ENCODE results near the gene FREM3. TPM values are rescaled to one million over a fixed set of nuclear protein-coding genes. Genes with fewer than 3 reads are reported as not detected.
A peak's percentile ranks its signal among the peaks of the same experiment; 100 is the strongest.

The FREM3 gene
- total RNA-seq, 2 donors from 2014 or later: not detected

DNA sequence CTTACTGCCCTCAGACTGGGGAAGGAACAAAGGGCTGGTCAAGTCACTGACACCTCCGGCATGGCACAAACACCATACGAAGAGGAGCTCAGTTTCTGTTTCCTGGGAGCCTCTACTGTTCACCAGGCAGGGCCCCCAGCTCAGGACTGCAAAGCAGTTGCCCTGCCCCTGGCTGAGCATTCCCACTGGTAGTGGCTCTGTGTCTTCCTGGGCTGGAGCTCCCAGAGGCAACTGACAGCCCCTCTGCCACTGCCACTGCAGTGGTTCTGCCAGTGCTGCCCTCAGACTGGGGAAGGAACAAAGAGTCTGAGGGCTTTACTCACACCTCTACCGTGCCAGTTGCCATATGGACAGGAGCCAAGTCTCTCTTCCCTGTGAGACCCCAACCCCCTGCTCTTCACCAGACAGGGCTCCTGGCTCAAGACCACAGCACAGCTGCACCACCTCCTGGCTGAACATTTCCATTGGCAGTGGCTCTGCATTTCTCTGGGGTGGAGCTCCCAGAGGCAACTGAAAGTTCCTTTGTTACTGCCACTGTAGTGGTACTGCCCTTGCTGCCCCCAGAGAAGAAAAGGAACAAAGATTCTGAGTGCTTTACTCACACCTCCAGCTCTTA, 119.0 kb downstream of the FREM3 start:
- no peak overlapping the region for H3K27ac Mint-ChIP-seq
- H3K9me3 Mint-ChIP-seq: peaks cover 9% of the 10 kb centered on the region
- H3K27me3 Mint-ChIP-seq: no peaks in the 10 kb centered on the region
- no peaks in the 10 kb centered on the region for H3K4me1 Mint-ChIP-seq
- H3K36me3 Mint-ChIP-seq (ENCODE audit: low read depth): peaks cover 22% of the 10 kb centered on the region
- no peak overlapping the region for H3K4me3 Mint-ChIP-seq
- no peak for ATAC-seq (replicated peaks)

DNA sequence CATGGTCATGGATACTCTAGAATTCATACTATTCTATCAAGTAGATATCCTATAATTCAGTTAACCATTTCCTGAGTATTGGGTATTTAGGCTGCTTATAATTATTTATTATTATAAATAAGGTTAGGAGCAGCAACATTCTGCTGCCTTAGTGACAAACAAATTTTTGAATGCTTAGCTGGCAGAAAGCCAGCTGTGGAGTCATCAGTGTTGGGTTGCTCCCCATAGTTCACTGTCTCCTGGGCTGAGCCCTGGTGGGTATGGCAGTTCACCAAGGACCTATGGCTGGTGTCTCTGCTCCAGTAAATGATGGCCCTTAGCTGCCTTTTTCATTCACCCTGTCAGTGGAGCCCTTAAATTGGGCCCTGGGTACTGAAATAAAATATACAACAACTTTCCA, 125.1 kb downstream of the FREM3 start:
- no peaks in the 10 kb centered on the region for H3K27me3 Mint-ChIP-seq
- H3K27ac Mint-ChIP-seq: no peak overlapping the region
- no peak overlapping the region for H3K4me3 Mint-ChIP-seq
- H3K9me3 Mint-ChIP-seq: no peaks in the 10 kb centered on the region
- no peaks in the 10 kb centered on the region for H3K4me1 Mint-ChIP-seq
- no peak for ATAC-seq (replicated peaks)
- H3K36me3 Mint-ChIP-seq (ENCODE audit: low read depth): peaks cover 53% of the 10 kb centered on the region

DNA sequence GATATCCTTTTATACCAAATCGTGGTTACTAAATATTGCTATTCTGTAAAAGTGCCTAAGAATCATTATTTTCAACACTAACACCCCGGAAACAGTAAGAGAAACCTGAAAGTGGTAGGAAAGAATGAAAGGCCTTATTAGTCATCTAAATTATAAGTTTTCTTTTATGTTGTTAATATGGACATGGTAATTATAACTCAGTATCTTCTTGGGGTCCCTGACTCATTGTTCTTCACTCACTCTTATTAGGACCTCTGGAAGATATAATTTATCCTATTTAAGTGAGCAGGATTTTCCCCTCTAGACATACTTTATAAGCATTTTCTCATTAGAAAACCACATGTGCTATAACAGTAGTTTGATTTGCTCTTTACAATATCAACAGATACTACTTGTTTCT, 136.0 kb downstream of the FREM3 start:
- no peak overlapping the region for H3K4me3 Mint-ChIP-seq

DNA sequence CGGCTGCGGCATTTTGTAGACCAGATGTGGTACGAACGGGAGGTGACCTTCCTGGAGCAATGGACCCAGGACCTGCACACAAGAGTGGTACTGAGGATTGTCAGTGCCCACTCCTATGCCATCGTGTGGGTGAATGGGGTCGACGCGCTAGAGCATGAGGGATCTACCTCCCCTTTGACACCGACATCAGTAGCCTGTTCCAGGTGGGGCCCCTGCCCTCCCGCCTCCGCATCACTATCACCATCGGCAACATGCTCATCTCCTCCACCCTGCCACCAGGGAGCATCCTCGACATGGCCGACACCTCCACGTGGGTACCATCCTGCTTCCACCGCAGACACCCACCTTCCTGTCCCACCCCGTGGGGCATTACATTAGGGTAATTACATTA, 140.7 kb downstream of the FREM3 start:
- ATAC-seq (replicated peaks): peak; percentile 33
- Mint-ChIP-seq H3K9me3 (no peaks in the 10 kb centered on the region), H3K4me1 (peaks cover 26% of the 10 kb centered on the region), H3K27me3 (no peaks in the 10 kb centered on the region), H3K36me3 (ENCODE audit: low read depth) (peaks cover 11% of the 10 kb centered on the region), H3K27ac (peak overlapping the region; percentile 95), H3K4me3 (peak overlapping the region; percentile 93)

More for the DNA sequence above, 136.0 kb downstream of the FREM3 start:
- peak; percentile 55 for ATAC-seq (replicated peaks)
- H3K9me3 Mint-ChIP-seq: no peaks in the 10 kb centered on the region
- no peaks in the 10 kb centered on the region for H3K27me3 Mint-ChIP-seq
- H3K4me1 Mint-ChIP-seq: peaks cover 17% of the 10 kb centered on the region
- peaks cover 13% of the 10 kb centered on the region for H3K36me3 Mint-ChIP-seq (ENCODE audit: low read depth)
- H3K27ac Mint-ChIP-seq: no peak overlapping the region

DNA sequence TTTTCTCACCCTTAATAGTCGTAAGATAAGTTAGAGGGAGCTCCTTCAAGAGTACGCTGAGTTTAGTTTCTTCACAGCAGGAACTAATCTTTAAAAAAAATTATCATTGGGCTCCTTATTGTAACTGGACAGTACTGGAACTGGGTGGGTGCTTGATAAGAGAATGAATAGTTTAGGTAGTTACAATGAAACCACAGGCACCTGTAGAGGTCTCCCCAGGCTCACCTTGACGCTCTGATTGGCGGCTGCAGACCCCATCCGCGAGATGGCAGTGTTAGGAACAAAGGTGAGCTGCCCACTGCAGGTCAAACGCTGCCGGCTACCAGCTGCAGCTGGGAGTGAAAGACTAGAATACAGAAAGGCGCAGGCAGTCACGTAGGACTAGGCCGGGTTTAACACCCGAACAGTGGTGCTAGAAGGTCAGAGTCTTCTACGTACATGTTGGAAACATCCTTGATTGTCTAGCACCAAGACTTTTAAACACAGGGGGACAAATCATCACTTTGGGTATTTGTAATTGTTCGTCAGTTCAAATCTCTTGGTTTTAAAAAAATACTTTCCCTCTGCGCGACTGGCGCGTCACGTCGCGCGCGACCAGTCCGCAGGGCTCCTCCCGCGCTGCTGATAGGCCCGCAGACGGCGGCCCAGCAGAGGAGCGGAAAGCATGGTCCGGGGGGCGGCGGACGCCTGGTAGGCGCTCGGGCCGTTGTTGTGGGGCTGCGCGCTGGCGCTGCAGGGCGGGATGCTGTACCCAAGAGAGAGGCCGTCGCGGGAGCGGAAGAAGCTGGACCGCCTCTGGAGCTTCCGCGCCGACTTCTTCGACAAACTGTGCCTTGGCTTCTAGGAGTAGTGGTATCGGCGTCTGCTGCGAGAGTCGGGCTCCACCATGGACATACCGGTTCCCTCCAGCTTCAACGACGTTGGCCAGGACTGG, 141.4 kb downstream of the FREM3 start:
- Mint-ChIP-seq H3K27ac (peak overlapping the region; percentile 95), H3K4me3 (peak overlapping the region; percentile 93)

DNA sequence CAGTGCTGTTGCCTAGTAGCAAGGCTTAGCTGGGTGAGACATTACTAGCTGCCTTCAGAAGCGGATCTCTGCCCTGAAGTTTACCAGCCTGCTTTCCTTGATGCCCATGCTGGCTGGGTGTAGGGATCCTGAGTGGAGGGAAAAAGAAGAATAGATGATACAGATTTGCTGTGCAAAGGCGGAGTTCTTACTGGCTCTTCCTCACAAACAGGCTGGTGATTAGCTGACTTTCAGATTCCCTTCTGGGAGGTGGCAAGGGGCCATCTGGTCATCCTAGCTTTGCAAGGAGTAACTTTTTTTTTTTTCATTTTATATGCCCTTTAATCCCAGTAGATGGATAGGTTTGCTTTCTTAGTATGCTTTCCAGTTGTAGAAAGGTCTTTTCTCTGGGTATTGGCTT, 142.2 kb downstream of the FREM3 start:
- no peaks in the 10 kb centered on the region for H3K27me3 Mint-ChIP-seq
- ATAC-seq (replicated peaks): no peak
- peak overlapping the region; percentile 93 for H3K4me3 Mint-ChIP-seq
- no peaks in the 10 kb centered on the region for H3K9me3 Mint-ChIP-seq
- H3K4me1 Mint-ChIP-seq: peaks cover 30% of the 10 kb centered on the region
- H3K27ac Mint-ChIP-seq: peak overlapping the region; percentile 95
- H3K36me3 Mint-ChIP-seq (ENCODE audit: low read depth): peaks cover 24% of the 10 kb centered on the region

More for the DNA sequence above, 141.4 kb downstream of the FREM3 start:
- ATAC-seq (replicated peaks): peak; percentile 84
- Mint-ChIP-seq H3K4me1 (peaks cover 30% of the 10 kb centered on the region), H3K36me3 (ENCODE audit: low read depth) (peaks cover 18% of the 10 kb centered on the region), H3K27me3 (no peaks in the 10 kb centered on the region), H3K9me3 (no peaks in the 10 kb centered on the region)

DNA sequence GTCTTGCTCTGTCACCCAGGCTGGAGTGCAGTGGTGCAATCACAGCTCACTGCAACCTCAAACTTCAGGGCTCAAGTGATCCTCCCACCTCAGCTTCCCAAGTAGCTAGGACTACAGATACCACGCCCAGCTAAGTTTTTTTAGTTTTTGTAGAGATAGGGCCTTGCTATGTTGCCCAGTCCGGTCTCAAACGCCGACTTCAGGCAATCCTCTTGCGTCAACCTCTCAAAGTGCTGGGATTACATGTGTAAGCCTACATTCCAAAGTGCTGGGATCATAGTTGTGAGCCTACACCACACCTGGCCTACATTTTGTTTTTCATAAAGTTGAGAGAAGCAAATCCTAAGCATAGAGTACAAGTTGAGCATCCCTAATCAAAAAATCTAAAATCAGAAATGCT, 144.8 kb downstream of the FREM3 start:
- Mint-ChIP-seq H3K27me3 (no peaks in the 10 kb centered on the region), H3K4me3 (no peak overlapping the region), H3K36me3 (ENCODE audit: low read depth) (peaks cover 50% of the 10 kb centered on the region), H3K27ac (peak overlapping the region; percentile 58), H3K4me1 (peaks cover 26% of the 10 kb centered on the region), H3K9me3 (no peaks in the 10 kb centered on the region)
- ATAC-seq (replicated peaks): no peak

DNA sequence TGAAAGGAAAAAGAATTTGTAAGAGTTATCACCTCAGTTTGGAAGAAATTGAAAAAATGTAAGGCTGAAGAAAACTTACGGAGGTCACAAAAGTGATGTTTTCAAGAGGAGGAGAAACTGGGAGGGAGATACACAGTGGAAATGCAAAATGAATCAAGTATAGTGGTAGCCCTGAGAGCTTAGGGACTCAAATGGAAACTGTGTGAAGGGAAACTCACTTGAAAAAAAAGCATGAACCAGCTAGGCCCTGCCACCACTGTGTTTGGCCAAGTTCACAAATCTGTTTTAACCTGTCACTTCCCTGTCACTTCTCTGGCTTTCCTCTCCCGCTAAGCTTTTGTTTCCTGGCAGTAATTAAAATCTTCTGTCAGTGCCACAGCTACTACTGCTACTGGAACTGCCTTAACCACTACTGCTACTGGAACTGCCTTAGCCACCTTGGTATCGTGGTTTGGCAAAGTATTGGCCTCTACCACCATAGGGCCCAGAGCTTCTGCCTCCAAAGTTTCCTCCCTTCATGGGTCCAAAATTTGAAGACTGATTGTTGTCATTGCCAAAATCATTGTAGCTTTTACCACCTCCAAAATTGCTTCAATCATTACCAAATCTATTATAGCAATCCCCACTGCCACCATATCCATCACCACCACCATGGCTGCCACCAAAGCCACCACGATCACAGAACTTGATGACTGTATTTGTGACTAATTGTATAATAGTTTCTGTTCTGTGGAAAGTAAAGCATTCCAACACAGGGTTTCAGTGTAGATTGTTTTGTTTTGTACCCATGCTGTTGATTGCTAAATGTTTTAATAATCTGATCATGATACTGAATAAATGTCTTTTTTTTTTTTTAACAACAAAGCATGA, 145.5 kb downstream of the FREM3 start:
- peaks cover 57% of the 10 kb centered on the region for H3K36me3 Mint-ChIP-seq (ENCODE audit: low read depth)
- peak overlapping the region; percentile 58 for H3K27ac Mint-ChIP-seq
- ATAC-seq (replicated peaks): peak; percentile 50

DNA sequence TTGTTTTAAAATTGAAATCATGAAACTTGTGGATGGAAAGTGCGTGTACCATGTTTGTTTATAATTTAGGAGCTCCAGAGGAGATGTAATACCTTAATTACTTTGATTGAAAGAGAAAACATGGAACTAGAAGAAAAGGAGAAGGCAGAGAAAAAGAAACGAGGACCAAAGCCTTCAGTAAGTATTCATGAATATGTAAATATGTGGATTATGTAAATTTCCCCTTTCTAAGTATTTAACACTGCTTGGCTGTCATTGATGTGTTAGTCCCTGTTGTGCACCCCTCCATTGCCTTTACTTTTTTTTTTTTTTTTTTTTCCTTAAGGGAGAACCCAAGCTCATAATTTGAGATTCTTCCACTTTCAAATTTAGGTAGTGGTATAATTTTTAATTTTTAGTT, 150.5 kb downstream of the FREM3 start:
- H3K36me3 Mint-ChIP-seq (ENCODE audit: low read depth): peaks cover 97% of the 10 kb centered on the region
- H3K27me3 Mint-ChIP-seq: no peaks in the 10 kb centered on the region
- peaks cover 5% of the 10 kb centered on the region for H3K4me1 Mint-ChIP-seq
- H3K9me3 Mint-ChIP-seq: no peaks in the 10 kb centered on the region
- H3K4me3 Mint-ChIP-seq: no peak overlapping the region
- no peak overlapping the region for H3K27ac Mint-ChIP-seq
- ATAC-seq (replicated peaks): no peak

More for the DNA sequence above, 145.5 kb downstream of the FREM3 start:
- Mint-ChIP-seq H3K27me3 (no peaks in the 10 kb centered on the region), H3K4me3 (no peak overlapping the region), H3K4me1 (peaks cover 20% of the 10 kb centered on the region), H3K9me3 (no peaks in the 10 kb centered on the region)

DNA sequence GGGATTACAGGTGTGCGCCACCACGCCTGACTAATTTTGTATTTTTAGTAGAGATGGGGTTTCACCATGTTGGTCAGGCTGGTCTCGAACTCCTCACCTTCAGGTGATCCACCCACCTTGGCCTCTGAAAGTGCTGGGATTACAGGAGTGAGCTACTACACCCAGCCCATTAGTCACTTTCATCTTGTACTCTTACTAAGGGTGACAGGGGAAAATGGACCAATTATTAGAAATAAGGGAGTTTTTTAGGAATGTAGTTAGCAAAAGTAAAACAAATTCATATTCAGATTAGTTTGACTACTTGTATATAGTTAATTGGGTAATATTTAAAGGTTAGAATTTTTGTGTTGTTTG, 160.8 kb downstream of the FREM3 start:
- H3K27ac Mint-ChIP-seq: peak overlapping the region; percentile 75
- H3K36me3 Mint-ChIP-seq (ENCODE audit: low read depth): peaks cover 99% of the 10 kb centered on the region
- peak; percentile 65 for ATAC-seq (replicated peaks)
- H3K27me3 Mint-ChIP-seq: no peaks in the 10 kb centered on the region
- no peaks in the 10 kb centered on the region for H3K9me3 Mint-ChIP-seq
- no peak overlapping the region for H3K4me3 Mint-ChIP-seq
- H3K4me1 Mint-ChIP-seq: peaks cover 14% of the 10 kb centered on the region

DNA sequence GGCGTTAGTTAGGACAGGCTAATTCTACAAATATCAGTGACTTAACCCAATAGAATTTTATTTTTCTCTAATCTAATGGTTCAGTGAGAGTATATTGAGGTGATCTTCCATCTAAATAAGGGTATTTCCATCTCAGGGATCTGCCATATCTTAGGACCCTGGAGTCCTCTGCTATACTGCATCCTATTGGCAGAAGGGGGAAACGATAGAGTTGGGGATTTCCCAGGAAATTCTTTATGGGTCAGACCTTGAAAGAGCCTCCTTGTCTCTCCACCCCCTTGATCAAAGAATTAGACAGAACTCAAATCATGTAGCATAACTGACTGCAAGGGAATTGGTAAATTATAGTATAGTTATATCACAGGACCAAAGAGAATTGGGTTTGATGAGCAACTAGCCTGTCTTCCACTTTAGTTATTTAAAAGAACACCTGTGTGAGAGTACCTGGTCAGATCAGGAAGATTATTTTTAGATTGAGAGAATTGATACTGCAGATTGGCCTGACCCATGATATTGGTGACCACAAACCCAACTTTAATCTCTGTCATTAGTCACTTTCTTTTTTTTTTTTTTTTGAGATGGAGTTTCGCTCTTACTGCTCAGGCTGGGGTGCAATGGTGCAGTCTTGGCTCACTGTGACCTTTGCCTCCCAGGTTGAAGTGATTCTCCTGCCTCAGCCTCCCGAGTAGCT, 161.4 kb downstream of the FREM3 start:
- Mint-ChIP-seq H3K4me3 (no peak overlapping the region), H3K4me1 (peaks cover 14% of the 10 kb centered on the region), H3K9me3 (no peaks in the 10 kb centered on the region), H3K27me3 (no peaks in the 10 kb centered on the region), H3K36me3 (ENCODE audit: low read depth) (peaks cover 99% of the 10 kb centered on the region), H3K27ac (peak overlapping the region; percentile 75)
- ATAC-seq (replicated peaks): peak; percentile 80

DNA sequence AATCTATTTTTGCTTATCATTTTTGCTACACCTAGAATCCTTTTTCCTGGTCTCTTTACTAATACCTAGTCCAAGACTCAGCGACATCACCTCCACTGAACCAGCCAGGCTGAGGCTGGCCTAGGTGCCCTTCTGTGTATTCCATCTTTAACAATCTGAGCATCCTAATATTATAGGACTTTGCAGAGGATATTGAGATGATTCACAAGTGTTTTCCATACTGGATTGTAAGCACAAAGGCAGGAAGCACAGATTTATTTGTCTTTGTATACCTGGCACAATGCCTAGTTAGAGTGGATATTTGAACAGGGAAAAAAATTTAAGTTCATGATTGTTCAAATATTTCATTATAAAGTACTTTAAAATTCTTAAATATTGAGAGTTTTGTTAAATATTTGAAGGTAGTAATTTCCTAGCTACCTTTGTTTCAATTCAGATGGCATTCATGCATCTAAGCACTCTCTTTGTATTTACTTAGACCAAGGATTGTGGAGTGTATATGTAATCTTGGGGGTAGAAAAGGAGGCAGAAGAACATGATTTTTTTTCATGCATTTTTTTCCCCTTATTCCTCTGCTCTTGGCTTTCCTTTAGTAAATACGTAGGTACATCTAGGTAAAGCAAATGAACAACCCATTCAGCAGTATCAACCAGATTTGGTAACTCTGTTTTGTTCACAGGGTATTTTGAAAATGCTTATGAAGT, 168.5 kb downstream of the FREM3 start:
- Mint-ChIP-seq H3K36me3 (ENCODE audit: low read depth) (peaks cover 100% of the 10 kb centered on the region), H3K27me3 (no peaks in the 10 kb centered on the region), H3K4me1 (peaks cover 9% of the 10 kb centered on the region), H3K4me3 (no peak overlapping the region), H3K27ac (peak overlapping the region; percentile 61), H3K9me3 (no peaks in the 10 kb centered on the region)
- ATAC-seq (replicated peaks): no peak

DNA sequence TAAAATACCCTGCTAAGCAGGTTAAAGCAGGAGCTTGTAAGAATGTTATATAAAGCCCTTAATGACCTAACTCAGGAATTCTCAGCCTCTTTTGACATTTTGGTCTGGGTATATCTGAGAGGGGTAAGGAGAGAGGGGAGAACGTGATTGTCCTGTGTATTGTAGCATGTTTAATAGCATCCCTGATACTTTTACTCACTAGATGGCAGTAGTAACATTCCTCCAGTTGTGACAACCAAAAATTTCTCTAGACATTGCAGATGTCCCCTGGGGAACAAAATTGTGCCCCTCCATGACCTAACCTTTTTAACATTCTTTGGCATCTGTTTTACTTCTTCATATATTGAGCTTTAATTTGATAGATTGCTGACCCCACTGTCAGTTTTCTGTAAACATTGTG, 169.1 kb downstream of the FREM3 start:
- no peaks in the 10 kb centered on the region for H3K9me3 Mint-ChIP-seq
- H3K27me3 Mint-ChIP-seq: no peaks in the 10 kb centered on the region
- peaks cover 100% of the 10 kb centered on the region for H3K36me3 Mint-ChIP-seq (ENCODE audit: low read depth)
- H3K4me1 Mint-ChIP-seq: peaks cover 9% of the 10 kb centered on the region
- H3K27ac Mint-ChIP-seq: peak overlapping the region; percentile 61
- ATAC-seq (replicated peaks): no peak
- H3K4me3 Mint-ChIP-seq: no peak overlapping the region

Data from activated T-helper 17 cell treated with anti-CD3 and anti-CD28 coated beads, Interleukin-2, amount 50 U/mL, for 72 hours (primary cell).